ENCODE measurements around the gene ACTN4.

Gene ACTN4

DNA sequence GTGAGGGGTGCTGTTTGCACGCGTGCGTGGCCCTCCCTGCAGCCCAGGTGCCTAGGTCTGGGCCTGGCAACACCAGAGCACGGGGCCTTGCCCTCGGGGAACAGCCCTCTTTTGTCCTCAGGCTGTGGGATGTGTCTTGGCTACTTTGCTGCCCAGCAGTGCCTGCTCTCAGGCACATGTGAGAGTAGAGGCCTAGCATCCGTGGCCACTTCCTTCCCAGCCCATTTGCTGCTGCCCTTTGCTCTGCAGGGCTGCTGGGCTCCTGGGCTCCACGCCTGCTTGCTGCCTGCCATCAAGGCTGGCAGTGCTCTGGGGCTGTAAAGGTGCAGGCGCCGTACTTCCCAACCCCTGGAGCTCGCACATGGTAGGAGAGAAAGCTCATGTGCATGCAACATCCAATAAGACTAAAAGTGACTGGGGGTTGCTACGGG is 50.2 kb downstream of the ACTN4 start:
- no peak for DNase-seq

DNA sequence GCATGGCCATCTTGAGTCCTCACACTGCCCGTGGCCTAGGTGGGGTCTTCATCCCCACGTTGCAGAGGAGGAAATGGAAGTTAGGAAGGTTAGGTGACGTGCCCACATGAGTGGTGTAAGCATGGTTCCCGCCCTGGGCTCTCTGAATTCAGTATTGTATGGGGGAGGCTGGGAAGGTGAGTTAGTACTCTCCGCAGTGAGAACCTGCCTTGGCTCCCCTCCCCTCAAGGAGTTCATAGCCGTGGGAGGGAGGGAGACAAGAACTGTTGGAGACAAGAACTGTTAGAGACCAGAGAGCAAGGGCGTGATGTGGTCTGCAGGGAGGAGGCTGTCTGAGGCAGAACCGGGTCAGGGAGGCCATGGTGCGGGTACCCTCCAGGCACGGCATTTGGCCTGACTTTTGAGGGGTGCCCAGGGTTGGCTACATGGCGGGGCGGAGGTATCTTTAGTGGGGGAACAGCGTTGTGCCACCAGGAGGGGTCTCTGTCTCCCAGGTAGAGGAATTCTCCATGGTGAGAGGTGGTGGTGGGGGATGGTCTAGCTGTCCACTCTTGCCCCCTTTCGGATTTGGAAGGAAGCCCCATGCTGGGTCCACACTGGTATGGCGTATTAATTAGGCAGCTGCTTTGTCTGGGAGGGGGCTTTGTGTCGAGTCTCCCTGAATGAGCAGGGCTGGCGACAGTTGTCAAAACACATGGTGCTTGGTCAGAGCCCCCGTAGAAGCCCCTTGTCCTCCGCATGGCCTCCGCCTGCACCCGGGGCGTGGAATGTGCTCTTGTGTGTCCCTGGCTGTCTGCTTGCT is 51.0 kb downstream of the ACTN4 start:
- no peak for DNase-seq

DNA sequence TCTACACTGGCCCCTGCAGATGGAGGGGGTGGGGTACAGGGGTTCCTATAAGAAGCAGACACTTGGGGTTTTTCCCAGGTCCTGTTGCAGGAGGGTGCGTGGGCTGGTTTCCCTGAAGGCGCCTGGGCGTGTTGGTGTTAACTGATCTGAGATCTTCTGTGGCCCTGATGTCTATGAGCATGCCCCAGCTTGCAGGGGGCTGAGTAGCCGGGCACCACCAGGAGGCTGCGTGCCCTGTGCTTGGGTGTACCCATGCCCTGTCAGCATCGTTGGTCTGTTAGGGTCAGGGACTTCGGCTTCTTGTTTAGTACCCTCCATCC is 51.5 kb downstream of the ACTN4 start:
- no peak for DNase-seq

DNA sequence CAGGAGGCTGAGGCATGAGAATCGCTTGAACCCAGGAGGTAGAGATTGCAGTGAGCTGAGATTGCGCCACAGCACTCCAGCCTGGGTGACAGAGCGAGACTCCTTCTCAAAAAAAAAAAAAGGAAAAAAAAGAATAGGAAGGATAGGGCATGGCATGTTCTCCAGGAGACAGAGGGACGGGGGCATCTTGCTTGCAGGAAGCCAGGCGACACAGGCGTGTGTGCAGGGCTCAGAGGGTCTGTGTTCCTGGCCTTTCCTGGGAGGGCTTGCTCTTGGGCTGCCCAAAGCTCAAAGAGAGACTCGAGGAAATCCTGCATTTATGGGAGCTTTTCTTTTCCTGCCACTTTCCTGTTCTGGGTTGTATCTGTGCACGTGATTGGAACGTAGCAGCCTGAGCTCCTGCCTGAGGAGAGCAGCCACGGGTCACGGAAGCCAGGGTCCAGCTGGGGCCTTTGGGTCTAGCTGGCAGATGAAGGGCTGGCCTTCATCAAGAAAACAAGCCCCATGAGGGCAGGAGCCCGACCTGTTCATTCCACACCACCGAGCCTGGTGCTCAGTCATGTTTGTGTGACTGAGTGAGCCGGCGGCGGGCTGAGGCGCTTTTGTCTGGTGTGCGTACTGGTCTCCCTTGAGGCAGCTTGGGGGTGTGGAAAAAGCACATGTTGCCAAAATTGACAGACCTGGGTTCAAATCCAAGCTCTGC is 52.3 kb downstream of the ACTN4 start:
- no peak for DNase-seq

DNA sequence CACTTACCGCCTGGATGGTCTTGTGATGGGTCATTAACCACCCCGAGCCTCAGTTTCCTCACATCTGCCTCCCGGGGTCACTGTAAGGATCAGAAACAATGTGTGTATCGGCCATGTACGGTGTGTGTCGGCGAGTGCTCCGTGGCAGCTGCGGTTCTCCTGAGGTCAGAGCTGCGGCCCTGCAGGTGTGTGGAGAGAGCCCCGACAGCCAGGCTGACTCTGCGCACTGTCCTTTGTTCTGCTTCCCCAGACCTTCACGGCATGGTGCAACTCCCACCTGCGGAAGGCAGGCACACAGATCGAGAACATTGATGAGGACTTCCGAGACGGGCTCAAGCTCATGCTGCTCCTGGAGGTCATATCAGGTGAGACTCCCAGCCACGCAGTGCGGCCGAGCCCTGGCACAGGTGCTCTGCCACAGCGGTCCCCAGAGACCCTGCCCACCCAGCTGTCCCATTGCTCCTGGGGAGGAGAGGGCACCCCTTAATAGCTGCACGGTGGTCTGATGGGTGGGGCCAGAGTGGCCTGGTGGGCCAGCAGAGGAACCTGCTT is 53.0 kb downstream of the ACTN4 start:
- no peak for DNase-seq

DNA sequence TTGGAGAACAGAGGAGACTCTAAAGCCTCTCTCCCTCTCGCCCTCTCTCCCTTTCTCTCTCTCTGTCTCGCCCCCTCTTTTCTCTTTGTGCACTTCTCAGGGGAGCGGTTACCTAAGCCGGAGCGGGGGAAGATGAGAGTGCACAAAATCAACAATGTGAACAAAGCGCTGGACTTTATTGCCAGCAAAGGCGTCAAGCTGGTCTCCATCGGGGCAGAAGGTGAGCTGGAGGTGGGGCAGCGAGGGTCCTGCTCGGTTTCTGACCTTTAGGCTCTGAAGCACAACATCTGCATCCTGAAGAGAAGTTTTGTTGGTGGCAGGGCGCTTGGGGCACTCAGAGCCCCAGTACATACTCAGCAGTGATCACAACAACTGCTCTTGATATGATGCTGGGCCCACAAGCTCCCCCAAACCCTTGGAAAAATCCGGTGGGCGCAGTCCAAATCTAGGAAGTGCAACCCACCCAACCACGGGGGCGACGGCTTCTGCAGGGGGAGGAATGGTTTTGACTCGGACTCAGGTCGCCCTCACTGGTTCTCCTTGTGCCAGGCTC is 53.5 kb downstream of the ACTN4 start:
- DNase-seq: no peak

DNA sequence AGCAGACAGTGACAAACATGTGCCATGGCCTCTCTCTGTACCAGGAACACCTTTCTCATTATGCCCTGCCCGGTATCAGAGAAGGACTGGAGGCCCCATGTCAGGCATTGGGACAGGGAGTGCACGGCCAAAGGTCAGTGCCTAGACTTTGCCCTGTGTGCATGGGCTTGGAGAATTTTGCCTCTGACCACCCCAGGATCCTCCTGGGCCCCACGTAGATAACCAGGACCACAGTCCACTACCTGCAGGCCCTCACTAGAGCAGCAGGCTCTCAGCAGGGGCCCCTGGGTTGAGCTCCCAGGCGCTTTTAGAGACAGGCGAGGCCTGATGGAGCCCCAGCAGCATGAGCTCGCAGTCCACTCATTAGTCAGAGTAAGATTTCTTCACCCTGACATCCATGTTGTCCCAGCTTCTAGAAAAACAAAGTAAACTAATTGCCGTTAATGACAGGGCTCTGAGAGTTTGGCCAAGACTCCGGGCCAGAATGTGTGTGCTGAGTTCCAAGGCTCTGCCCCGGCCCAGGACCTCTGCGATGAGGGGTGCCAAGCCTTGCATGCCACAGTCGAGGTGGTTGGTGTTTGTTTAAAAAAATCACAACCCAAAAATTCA is 54.1 kb downstream of the ACTN4 start:
- no peak for DNase-seq

DNA sequence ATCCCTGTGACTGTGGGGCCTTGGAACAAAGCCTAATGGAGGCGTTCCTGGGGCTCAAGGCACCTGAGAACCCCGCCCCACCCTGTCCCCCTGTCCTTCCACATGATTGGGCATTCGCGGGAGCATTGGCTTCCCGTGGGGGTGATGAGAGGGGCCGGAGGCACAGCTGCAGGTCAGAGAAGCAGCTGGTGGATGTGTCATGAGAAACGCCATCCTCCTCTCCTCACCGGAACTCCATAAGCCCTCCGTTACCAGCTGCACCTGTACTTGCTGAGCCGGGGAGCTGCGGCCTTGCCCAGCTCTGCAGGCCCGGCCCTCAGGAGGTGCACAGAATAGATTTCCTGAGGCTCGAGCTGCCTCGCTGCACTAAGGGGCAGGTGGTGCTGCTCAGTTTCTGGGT is 54.8 kb downstream of the ACTN4 start:
- no peak for DNase-seq

DNA sequence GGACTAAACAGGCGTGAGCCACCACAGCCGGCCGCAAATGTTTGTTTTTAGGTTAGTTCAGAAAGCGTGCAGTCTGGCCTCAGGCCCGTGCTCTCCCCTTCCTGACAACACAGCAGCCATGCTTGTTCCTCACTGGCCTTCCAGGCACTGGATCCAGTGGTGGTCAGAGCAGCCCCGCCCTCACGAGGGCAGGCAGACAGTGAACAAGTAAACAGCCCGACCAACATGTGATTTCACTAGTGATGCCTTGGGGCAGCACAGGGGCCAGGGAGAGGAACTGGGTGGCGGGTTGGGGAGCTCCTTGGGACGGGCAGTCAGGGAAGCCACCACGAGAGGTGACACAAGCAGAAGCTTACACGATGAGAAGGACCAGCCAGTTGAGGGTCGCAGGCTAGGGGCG is 56.1 kb downstream of the ACTN4 start:
- DNase-seq: no peak

DNA sequence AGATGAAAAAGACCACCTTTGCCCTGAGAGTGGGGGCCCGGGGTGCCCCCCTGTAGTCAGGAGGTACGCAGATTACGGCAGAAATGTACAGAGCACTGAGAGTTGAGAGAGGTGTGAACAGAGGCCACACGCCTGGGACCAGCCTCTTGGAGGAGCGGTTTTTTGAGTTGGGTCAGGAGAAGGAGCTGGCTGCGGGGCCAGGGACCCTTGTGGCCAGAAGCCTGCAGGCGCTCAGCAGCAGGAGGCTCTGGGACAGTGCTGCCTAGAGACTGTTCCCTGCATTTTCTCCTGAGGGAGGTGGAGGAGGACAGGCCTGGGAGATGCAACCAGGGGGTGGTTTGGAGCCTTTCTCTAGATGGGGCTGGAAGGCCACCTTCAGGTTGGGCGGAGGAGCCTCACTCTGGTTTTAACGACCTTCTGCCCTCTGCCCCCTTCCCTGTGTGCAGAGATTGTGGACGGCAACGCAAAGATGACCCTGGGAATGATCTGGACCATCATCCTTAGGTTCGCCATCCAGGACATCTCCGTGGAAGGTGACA is 57.1 kb downstream of the ACTN4 start:
- DNase-seq: no peak

DNA sequence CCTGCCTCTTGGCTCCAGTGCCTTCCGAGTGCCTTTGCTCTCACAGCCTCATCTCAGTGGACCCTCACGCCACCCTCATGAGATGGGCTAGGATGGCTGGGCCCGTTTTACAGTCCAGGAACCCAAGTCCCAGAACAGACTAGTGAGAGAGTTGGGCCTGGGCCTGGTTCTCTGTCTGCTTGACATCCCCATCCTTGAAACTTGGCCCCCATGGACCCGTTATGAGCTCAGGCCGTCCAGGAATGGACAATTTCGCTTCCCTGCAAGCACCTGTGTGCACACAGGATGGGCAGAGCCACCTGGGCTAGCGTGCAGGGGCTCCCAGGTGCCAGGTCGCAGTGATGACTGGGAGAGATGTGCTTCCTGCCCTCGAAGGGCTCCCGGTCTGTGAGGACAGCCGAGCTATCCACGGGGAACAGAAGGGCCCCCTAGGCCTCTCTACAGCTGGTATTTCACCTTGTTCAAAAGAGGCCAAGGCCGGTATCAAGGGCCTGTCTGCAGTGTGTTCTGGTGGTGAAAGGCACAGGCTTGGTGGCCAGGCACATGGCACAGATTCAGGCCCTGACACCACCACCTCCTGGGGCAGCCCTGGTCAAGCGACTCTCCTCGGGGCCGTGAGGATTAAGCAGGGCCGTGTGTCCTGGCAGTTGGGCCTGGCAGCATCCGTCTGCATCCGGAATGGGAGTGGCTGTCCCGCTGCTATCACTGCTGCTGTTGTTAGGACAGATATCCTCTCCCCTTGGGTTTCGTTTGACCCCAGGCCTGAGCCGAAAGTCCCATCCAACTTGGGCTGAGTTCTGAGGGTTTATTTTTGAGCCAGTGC is 58.0 kb downstream of the ACTN4 start:
- no peak for DNase-seq

DNA sequence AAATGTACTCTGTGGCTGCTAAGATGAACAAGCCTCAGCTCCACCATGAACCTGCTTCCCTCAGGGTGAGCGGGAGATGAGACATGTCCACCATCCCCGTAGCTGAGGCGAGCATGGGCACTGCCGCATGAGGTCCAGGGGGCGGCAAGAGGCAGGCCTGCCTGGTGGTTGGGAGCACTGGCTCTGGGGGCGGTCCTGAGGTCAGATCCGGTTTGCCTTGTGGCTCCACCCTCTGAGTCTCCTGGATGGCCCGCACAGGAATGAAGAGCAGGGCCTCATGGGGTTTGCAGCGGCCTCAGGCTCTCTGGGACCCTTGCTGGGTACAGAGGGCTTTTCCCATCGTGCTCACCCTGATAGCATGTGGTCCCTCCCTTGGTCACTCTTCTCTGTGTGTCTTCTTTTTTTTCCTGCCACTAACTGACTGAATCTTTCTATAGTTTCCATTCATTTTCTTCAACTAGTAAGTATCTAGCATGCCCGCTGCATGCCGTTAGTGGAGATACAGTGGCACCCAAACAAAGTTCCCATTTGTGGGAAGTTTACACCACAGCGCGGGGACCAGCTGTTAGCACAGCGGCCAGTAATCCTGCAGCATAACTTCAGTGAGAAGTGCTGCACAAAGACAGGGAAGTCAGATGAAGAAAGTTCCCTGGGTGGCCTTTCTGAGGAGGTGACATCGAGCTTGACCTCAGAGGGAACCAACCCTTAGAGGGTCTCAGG is 59.5 kb downstream of the ACTN4 start:
- no peak for DNase-seq

DNA sequence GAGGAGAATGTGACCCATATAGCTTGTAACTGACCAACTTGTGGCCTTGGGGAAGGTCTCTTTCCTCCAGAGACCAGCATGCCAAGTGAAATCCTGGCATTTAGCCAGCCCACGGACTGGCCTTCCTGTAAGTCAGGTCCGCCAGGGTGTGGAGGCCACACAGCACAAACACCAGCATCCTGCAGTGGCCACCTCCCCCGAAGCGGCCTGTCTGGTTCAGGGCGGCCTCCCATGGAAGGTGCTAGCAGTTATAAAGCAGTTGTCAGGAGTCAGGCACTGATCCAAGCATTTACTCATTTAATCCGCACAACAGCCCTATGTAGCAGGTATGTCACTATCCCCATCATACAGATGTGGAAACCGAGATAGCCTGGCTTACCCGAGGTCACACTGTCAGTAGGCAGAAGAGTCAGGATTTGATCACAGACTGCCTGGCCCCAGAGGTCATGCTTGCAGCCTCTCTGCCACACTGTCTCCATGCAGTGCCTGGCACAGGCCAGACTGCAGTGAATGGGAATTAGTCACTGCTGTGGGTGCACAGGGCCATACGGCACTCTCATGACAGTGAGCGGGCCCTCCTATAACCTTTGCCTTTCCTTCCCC is 60.2 kb downstream of the ACTN4 start:
- peak; percentile 19 for DNase-seq

DNA sequence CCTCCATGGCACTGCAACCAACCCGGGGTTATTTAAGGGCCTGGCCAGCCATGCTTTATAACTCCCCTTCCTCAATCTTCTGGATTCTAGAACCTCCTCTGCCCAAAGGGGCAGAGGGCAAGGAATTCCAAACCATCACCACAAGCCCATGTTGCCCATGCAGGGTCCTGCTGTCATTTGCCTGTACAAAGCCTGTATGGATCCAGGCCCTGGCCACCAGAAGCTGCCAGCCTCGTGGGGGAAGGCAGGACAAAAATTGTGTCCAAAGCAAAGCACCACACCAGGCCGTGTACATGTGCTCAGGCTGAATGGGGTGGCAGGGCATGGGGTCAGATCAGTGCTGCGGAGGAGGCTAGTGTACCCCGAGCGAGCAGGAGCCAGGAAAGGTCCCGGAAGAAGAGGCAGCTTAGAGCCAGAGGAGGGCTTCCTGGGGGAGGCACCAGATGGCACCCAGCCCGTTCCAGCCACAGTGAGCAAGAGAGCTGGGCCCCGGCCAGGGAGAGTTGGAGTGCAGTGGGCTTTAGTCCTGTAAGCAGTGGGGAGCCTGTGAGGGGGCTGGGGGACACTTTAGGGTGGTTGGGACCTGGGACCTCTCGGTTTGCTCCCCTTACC is 61.1 kb downstream of the ACTN4 start:
- DNase-seq: no peak

DNA sequence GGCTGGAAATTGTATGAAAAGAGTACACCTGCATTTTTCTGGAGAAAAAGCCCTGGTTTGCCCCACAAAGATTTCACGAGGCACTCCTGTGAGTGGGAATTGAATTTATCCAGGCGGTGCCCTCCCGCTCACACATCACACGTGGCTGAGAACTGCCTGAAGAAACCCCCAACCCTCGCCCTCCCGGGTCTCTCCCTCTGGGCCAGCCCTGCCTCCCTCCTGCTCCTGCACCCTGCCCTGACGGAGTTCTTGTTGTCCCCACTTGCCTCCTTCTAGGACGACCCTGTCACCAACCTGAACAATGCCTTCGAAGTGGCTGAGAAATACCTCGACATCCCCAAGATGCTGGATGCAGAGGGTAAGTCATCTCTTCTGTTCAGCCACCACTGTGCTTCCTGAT is 61.7 kb downstream of the ACTN4 start:
- DNase-seq: no peak

DNA sequence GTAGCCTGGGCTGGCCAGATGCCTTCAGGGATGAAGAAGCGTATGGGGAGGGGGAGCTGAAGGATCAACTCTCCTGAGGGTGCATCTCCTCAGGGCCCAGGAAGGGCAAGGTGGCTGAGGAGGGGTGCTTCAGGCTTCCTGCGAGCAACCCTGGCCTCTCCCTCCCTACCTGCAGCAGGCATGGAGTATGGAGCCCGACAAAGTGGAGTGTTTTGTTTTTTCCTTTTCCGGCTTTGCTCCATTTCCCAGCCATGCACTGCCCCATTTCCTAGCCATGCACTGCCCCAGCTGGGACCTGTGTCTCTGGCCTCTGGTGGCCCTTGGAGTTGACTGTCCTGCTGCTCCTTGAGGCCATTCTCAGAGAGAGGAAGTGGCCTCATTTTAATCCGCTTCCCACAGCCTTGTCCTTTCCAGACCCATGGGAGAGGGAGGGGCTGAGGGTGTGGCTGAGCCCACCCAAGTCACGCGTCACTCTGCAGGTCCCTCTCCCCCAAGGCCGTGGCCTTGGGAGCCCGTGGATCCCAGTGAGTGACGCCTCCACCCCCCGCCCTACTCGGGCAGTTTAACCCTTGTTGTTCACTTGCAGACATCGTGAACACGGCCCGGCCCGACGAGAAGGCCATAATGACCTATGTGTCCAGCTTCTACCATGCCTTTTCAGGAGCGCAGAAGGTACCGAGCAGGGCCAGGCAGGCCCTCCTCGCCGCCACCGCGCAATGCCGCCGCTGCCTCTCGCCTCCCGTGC is 62.4 kb downstream of the ACTN4 start:
- DNase-seq: no peak

DNA sequence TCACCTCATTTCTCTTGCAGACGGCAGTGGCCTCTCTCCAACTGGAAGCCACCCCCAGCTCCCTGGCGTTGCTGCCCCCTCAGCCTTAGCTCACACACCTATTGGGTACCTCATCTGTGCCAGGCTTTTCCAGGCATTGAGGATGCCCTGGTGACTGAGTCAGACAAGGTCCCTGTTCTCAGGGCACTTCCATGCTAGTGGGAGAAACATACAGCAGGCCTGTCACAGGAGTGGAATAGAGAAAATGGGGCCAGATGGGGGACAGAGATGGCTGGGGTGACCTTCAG is 62.9 kb downstream of the ACTN4 start:
- DNase-seq: no peak

DNA sequence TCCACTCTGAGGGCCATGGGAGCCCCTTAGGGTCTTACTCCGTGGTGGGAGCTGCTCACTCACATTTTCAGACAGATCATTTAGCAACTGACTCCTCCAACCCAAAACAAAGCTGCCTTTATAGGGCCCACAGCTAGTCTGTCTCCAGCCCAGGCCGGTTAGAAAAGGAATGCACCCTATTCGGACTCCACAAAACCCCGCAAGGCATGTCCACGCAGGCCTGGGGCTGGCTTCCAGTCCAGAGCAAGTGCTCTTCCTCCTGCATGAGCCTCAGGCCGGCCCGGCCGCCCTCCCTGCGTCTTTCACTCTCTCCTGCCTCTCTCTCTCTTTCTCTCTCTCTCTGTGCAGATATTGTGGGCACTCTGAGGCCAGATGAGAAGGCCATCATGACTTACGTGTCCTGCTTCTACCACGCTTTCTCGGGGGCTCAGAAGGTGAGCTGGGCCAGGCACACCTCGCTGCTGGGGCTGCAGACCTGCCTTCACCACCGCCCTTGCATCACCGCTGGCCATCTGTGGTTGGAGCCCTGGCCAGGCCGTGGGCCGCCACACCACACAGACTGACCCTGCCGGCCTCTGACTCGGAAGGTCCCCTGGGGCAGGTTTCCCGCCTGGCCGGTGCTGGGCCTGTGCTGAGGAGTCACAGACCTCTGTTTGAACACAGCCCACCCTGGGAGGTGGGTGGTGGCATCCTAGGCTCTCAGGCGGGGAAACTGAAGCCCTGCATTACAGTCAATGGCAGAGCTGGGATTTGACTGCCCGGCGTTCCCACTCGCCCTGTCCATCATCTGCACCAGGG is 63.7 kb downstream of the ACTN4 start:
- DNase-seq: no peak

DNA sequence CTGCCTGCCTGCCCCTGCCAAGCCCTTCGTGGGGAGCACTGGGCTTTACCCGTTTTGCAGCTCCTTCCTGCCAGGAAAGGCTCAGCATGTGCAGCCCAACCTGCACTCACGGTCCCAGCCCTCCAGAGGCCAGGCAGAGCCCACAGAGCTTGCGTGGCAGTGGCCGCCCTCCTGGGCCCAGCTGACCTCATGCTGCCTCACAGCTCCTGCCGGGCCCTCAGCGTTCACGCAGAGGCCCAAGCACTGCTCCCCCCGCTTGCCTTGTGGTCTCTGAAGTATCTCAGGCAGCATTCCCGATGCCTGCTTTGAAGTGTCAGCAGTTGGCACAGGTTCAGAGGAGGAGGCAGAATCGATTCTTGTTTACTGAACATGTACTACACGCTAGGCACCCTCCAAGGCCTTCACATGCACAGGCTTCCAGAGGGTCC is 64.3 kb downstream of the ACTN4 start:
- peak; percentile 91 for DNase-seq

All from fibroblast of upper back skin (primary cell).